NCI-H2081 treated with DMSO at 0.1 percent for 48 hours (cell line): ENCODE results near the gene STK38.
"Not testable (repeated sequence)": the region's sequence is repeated elsewhere in the genome, so short reads cannot be mapped to it uniquely, and the experiment has no call there.

ENCODE experiments used
- DNase-seq: peaks from one replicate; lab custom pipeline; 2025; lab: John Stamatoyannopoulos, UW

STK38 gene

DNA sequence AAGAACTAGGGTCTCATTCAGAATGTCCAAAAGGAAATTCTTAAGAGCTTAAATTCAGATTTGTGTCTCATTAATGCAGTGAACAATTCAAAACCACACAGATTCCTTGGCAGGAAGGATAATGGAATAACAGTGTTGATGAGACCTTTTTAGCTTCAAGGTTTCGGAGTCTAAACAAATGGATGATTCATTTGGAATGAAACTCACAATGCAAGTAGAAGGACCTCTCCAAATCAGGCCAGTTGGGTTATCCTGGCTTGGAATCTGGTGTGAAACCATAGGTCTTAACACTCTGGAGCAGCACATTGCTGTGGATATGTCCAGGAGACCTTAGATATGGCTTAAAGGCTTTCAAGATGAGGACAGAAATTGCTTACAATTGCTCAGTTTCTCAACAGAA lies 59.6 kb downstream of the STK38 start:
- DNase-seq = no peak

DNA sequence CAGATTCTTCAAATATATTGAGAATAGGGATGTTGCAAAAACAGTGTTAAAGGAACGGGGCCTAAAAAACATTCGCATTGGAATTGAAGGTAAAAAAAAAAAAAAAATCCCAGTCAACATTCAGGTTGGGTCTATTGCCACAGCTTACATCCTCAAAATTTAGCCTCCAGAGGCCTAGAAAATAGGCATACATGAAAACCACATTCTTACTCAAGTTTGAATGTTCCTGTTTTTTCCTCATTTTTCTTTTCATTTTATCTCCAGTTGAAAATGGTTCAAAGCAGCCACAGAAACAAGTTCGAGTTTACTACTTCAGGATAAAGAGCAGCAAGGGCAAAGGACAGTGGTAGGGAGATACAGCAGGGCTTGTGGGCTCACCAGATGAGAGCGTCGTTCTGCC lies 62.5 kb downstream of the STK38 start:
- DNase-seq = no peak

DNA sequence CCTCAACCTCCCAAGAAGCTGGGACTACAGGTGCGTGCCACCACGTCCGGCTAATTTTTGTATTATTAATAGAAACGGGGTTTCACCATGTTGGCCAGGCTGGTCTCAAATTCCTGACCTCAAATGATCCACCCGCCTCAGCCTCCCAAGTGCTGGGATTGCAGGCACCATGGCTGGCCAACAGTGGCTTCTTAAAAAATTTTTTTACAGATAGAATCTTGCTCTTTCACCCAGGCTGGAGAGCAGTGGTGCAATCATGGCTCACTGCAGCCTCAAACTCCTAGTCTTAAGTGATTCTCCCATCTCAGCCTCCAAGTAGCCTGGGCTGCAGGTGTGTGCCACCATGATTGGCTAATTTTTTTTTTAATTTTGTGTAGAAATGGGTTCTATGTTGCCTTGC lies 64.0 kb downstream of the STK38 start:
- DNase-seq = not testable (repeated sequence)

DNA sequence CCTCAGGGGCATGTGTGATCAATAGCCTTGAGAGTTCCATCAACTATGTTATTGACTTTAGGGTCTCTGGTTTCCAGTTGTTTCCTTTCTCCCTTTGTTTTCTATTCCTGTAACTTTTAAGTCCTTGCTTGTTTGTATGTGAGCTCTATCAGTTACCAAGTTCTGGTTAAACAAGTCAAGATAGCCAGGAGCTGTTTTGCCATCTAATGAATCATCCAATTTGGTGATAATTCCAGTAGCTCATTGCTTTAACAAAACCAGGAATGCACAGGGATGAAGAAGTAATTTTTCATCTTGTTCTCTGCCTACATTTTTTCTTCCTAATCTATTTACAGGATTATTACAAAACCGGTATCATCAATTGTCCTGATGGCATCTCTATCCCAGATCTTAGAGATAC lies 68.0 kb downstream of the STK38 start:
- DNase-seq = no peak

DNA sequence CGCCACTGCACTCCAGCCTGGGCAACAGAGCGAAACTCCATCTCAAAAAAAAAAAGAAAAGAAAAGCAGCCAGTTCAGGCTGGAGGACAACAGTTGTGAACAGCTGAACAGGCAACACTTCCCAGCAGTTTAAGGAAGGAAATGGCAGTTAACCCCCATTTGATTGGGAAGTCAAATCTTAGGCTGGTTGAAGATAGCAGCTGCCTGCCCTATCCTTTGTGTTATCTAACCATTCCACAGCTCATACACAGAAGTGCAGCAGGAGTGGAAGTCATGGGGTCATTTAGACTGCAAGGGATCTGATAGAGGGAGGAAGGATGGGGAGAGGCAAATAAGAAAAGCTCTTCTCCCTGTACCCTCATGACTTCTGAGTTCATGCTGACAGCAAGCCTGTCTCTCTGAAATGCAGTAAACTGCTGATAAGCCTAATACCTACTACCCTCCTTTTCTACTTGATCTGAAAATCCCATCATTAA lies 69.2 kb downstream of the STK38 start:
- DNase-seq = no peak

DNA sequence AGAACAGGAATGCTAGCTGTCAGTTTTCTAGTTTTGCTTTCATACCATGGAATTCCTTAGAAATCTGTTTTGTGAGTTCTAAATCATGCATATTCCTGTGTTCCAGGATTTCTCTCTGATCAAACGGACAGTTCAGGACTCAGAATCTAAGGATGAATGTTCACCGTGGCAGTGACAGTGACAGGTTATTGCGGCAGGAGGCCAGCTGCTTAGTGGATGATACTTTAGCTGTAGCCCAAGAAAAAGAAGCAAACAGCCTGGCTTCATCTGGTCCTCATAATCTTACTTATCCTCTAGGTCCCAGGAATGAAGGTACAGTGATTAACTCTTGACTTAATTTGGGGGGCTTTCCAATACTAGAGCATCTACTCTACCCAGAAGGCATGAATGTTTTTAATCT lies 77.3 kb downstream of the STK38 start:
- DNase-seq = no peak

DNA sequence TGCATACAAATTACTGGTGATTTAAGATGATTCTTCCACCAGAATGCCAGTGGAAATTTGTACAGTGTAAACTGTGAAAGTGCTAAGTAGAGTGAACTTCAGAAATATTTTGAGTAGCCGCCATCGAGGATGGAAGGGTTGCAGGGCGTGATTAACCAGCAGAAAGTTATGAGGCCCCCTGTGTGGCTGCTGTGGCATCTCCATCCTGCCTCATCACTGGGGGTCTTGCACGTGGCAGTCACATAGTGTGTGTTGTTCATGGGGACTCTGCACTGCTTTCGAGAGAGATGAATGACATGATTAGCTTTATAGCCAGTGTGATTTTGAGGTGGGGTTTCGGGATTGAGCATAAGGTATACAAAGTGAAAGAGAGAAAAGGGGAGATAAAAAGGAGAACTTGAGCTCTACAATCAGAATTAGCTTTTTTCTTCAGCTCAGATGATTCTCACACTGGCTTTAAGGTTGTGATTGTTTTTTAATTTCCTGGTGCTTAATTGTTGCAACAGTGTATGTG lies 78.1 kb downstream of the STK38 start:
- no peak for DNase-seq

DNA sequence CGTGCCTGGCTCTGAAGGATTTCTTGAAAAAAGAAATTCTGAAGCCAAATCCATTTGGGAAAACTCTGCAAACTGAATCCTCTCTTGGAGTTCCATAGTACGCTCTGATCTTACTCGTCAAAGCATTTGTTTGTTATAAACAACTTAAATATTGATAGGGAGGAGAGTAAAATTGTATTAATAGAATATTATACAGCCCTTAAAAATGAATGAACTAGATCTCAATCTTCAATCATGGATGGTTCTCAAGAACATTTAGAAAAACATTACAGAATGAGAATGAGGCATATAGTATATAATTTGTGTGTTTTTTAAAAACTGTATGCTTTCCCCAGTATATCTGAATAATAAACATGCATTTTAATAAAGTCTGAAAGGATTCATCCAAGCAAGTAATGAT lies 79.7 kb downstream of the STK38 start:
- no peak for DNase-seq

DNA sequence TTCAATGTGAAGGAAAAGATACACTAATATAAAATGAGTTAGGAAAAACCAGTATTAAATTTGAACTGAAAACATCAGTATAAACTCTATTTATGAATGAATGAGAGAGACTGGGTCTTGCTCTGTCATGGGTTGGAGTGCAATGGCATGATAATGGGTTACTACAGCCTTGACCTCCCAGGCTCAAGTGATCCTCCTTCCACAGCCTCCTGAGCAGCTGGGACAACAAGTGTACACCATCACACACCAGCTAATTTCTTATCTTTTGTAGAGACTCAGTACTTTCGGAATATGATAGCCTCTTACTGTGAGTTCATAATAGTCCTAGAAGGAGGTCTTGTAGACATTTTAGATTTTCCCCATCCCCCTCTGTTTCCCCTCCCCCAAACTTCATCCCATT lies 83.0 kb downstream of the STK38 start:
- DNase-seq = no peak

DNA sequence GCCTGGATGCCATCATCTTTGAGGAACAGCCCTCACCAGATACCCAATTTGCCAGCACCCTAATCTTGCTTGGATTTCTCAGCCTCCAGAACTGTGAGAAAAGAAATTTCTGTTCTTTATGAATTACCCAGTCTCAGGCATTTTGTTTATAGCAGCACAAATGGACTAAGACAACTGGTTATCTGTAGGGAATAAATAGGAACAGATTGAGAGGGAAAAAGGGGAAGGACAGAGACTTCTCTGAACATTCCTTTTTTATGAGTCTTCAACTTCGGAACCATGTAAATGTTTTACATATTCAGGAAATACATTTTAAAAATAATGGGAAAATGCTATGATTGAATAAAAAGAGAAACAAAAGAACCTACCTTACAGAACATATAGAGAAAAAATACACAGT lies 83.6 kb downstream of the STK38 start:
- DNase-seq = no peak

DNA sequence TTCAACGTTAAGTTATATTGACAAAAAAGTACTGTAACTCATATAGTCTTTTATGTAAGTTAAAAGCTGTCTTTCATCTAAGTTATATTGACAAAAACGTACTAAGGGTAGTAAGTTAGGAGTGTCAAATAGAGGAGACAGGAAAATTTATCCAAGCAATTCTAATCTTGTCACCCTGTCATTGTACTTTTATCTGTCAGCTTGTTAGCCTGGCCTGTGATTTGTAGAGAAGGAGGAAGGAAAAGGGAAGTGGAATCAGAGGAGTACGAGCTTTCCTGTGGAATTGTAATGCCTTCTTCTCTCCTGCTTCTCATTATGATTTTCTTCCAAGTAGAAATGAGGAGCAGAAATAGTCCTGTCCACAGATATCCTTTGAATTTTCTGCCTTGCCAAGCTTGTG lies 85.6 kb downstream of the STK38 start:
- DNase-seq = no peak

DNA sequence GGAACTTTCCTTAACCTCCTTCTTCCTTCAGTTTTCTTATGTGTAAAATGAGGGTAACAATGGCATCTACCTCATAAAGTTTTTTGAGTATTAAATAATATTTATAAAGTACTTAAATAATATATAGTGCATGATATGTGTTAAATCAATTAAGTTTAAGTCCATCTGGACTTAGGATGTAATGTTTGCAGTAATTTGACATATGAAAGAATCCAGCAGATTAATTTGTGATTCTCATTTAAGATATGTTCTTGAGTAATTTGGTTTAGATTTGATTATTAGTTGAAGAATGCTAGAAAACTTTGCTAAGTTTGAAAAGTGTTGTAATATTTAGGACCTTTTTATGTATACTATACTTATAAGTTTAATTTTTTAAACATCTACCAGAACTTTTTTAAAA lies 86.4 kb downstream of the STK38 start:
- DNase-seq = no peak

DNA sequence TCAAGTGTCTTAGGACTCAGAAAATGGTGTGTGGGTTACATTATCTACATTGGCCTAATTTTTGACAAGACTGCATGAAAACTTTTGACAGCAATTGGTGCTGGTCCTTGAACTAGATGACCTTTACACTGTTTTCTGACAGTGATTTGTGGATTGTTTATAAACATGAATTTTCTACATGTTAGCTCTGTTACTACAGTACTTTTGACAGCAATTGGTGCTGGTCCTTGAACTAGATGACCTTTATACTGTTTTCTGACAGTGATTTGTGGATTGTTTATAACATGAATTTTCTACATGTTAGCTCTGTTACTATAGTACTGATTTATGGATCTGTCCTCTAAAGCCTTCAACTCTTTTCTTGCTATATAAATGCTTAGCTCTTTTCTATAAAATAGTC lies 87.8 kb downstream of the STK38 start:
- DNase-seq = no peak

DNA sequence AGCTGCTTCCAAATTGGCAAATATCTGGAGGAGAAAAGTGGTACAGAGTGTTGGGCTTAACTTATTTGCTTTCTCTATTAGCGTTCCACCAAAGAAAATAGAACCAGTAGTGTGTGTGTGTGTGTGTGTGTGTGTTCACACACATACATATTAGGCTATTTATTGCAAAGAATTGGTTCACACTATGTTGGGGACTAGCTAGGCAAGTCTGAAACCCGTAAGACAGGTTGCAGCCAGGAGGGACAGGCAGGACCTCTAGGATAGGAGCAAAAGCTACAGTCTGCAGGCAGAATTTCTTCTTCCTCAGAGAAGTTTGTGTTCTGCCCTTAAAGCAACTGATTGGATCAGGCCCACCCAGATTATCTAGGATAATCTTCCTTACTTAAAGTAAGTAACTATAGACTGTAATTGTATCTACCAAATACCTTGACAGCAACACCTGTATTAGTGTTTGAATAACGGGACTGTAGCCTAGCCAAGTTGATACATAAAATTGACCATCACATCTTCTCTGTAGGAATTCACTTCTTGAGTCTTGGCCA lies 91.7 kb downstream of the STK38 start:
- no peak for DNase-seq

DNA sequence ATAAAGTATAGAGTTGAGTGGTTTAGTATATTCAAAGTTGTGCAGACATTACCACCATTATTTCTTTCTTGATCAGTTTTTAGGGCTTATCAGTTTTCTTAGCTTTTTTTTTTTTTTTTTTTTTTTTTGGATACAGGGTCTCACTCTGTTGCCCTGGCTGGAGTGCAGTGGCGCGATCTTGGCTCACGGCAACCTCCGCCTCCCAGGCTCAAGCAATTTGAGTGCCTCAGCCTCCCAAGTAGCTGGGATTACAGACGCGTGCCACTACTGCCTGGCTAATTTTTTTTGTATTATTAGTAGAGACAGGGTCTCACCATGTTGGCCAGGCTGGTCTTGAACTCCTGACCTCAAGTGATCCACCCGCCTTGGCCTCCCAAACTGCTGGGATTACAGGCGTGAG lies 94.4 kb downstream of the STK38 start:
- not testable (repeated sequence) for DNase-seq

DNA sequence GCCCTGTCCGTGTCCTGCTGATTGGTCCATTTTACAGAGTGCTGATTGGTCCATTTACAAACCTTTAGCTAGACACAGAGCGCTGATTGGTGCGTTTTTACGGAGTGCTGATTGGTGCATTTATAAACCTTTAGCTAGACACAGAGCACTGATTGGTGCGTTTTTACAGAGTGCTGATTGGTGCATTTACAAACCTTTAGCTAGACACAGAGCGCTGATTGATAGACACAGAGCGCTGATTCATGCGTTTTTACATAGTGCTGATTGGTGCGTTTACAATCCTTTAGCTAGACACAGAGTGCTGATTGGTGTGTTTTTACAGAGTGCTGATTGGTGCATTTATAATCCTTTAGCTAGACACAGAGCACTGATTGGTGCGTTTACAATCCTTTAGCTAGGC lies 98.1 kb downstream of the STK38 start:
- not testable (repeated sequence) for DNase-seq

DNA sequence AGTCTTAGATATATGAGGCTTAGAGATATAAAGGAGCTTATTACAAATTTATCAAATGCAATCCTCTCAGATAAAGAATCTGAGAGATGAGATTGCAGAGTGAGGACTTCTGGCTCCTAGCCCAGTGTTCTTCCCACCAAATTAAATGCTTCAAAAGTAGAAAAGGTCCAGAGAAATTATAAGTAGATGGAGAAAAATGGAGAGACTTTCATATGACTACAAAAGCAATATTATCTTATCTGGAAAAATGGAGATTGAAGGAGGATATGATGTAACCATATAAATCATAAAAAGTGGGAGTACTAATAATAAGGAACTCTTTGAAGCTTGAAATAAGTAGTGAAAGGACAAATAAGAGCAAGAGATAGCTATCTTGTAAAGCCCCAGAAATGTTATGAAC lies 101.7 kb downstream of the STK38 start:
- no peak for DNase-seq

DNA sequence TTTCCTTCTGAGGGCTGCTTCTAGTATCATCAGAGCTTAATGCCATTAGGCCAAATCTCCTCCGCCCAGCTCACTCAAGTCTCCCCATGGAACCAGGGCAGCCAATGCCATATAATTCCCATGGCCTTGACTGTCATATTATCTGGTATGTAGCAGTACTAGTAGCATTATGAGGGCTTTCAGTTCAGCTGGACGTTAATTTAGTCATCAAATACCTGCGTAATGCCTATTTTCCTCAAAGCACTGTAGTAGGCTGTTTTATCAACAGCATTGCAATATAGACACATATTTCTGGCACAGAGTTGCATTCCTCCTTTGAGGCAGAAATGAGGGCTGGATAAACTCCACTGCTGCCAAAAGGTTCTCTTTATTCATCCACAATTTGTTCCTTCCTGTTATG lies 102.8 kb downstream of the STK38 start:
- no peak for DNase-seq
